H54 (cell line): ENCODE measurements around the gene YPEL3.
"Not testable (repeated sequence)": the region's sequence is repeated elsewhere in the genome, so short reads cannot be mapped to it uniquely, and the experiment has no call there.

ENCODE experiments used
- DNase-seq: peaks from one replicate; pipeline ENCODE4 v3.0.0; 2011; ENCODE audit warnings: low spot score, mixed read lengths; ENCODE audit not compliant: insufficient read length
- FAIRE-seq: peaks from 3 replicates; lab custom pipeline; 2011; peaks lifted over from hg19 to GRCh38; lab: Jason Lieb, UNC
- POLR2A ChIP-seq: IDR thresholded peaks from 2 replicates; pipeline ENCODE4 v1.6.1; 2011; ENCODE audit warnings: low read depth, mild to moderate bottlenecking, low read length

The YPEL3 gene

GRCh38 chr16:30096105-30096861, at the start of gene YPEL3:
Gene YPEL3 (minus strand): TSS chr16:30096213. CDS start chr16:30095482, 731 bp downstream.
- FAIRE-seq (no peak), DNase-seq (peak; percentile 82)

GRCh38 chr16:30145657-30146056, 49.6 kb upstream of the YPEL3 start:
- no peak for FAIRE-seq
- no peak for TF ChIP-seq POLR2A
- no peak for DNase-seq

More at GRCh38 chr16:30096105-30096861, at the start of gene YPEL3:
- no peak; the same call in 1 of the 2 replicates for TF ChIP-seq POLR2A

DNA sequence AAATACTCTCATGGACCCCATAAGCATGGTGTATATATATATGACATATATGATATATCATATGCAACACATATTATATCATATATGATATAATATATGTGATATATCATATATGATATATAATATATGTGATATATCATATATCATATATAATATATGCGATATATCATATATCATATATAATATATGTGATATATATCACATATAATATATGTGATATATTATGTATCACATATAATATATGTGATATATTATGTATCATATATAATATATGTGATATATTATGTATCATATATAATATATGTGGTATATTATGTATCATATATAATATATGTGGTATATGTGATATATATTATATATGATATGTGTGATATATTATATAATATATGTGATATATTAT, 48.9 kb upstream of the YPEL3 start:
- TF ChIP-seq POLR2A, result no peak
- FAIRE-seq, result no peak
- no peak for DNase-seq

DNA sequence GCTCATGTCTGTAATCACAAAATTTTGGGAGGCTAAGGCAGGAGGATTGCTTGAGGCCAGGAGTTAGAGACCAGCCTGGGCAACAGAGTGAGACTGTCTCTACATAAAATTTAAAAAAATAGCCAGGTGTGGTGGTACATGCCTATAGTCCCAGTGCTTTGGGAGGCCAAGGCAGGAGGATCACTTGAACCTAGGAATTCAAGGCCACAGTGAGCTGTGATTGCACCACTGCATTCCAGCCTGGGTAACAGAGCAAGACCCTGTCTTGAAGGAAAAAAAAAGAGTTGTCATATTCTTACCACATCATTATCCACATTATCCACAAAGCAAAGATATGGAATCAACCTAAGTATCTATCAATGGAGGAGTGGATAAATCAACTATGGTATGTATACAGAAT, 48.0 kb upstream of the YPEL3 start:
- DNase-seq (no peak), FAIRE-seq (no peak)
- TF ChIP-seq POLR2A, result no peak

- no peak for DNase-seq
- no peak for TF ChIP-seq POLR2A
- FAIRE-seq, result no peak
Observed at GRCh38 chr16:30143347-30143702, 47.3 kb upstream of the YPEL3 start.

DNA sequence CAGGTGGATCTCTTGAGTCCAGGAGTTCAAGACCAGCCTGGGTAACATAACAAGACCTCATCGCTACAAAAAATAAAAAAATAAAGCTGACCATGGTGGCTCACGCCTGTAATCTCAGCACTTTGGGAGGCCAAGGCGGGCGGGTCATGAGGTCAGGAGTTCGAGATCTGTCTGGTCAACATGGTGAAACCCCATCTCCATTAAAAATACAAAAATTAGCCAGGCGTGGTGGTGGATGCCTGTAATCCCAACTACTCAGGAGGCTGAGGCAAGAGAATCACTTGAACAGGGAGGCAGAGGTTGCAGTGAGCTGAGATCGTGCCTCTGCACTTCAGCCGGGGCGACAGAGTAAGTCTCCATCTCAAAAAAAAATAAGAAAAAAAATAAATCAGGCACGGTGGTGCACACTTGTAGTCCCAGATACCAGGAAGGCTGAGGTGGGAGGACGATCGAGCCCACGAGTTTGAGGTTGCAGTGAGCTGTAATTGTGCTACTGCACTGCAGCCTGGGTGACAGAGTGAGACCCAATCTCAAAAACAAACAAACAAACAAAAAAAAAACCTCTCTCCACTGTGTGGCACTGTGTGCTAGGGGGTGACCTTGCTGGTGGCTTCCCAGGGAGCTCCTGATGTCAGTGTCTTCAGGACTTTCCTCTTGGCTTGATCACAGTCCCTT, 46.8 kb upstream of the YPEL3 start:
- no peak for FAIRE-seq

DNA sequence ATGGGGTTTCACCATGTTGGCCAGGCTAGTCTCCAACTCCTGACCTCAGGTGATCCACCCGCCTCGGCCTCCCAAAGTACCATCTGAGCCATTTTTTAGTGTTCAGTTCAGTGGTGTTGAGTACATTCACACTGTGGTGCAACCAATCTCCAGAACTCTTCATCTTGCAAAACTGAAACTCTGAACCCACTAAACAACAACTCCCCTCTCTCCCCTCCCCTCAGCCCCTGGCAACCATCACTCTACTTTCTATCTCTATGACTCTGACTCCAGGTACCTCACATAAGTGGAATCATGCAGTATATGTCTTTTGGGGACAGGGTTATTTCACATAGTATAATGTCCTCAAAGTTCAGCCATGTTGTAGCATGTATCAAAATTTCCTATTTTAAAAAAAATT, 45.7 kb upstream of the YPEL3 start:
- TF ChIP-seq POLR2A, result no peak
- FAIRE-seq, result no peak

More for the DNA sequence above, 46.8 kb upstream of the YPEL3 start:
- no peak for TF ChIP-seq POLR2A
- no peak for DNase-seq

GRCh38 chr16:30139583-30140481, 43.8 kb upstream of the YPEL3 start:
- no peak for TF ChIP-seq POLR2A
- DNase-seq (no peak), FAIRE-seq (no peak)

More for the DNA sequence above, 45.7 kb upstream of the YPEL3 start:
- DNase-seq, result no peak

- DNase-seq (no peak), FAIRE-seq (no peak)
- no peak for TF ChIP-seq POLR2A
Observed at GRCh38 chr16:30137897-30138296, 41.9 kb upstream of the YPEL3 start.

GRCh38 chr16:30136971-30137605, 41.1 kb upstream of the YPEL3 start:
- no peak for TF ChIP-seq POLR2A
- FAIRE-seq (no peak), DNase-seq (no peak)

DNA sequence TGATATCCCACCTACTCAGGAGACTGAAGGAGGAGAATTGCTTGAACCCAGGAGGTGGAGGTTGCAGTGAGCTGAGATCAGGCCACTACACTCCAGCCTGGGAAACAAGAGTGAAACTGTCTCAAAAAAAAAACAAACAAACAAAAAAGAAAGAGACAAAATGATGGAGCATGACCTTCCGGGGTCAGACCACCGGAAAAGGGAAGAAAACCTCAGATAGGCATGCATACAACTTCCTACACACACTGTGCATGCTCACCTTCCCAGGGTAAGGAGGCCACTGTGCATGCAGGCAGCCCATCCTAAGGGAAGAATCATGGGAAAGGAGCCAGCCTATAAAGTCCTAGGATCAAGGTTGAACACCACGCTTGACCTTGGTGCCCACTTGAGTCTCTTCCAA, 36.6 kb upstream of the YPEL3 start:
- DNase-seq, result no peak
- no peak for TF ChIP-seq POLR2A
- FAIRE-seq, result no peak

DNA sequence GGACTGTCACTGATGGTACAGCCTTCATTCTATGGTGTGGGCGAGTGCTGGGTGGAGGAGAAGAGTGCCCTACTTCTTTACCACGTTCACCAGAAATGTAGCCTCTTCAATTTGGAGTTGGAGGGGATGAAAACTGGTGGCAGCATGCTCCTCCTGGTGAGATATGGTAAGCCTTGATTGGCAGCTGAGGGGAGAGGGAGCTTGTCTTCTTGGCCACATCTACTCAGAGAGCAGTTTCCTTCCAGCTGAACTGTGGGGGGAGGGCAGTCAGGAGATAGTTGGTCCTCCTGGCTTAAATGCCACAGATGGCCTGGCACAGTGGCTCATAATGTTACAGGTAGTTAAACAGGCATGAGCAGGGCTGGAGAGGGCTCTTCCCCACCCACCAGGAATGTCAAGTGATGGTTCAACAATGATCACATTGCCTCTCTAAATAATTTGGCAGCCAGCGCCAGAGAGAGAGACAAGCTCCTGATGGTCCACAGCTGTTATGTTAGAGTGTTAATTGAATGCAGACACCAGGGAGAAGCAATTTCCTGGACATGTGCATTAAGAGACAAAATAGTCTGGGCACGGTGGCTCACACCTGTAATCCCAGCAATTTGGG, 36.0 kb upstream of the YPEL3 start:
- DNase-seq (no peak), FAIRE-seq (no peak)
- no peak for TF ChIP-seq POLR2A

GRCh38 chr16:30127993-30128392, 32.0 kb upstream of the YPEL3 start:
- no peak for FAIRE-seq
- no peak for TF ChIP-seq POLR2A

GRCh38 chr16:30125690-30126089, 29.7 kb upstream of the YPEL3 start:
- not testable (repeated sequence) for FAIRE-seq, DNase-seq

More at GRCh38 chr16:30127993-30128392, 32.0 kb upstream of the YPEL3 start:
- DNase-seq, result no peak
